Measurements from ENCODE around the gene IMPACT.
A peak's percentile ranks its signal among the peaks of the same experiment; 100 is the strongest.

The IMPACT gene

DNA sequence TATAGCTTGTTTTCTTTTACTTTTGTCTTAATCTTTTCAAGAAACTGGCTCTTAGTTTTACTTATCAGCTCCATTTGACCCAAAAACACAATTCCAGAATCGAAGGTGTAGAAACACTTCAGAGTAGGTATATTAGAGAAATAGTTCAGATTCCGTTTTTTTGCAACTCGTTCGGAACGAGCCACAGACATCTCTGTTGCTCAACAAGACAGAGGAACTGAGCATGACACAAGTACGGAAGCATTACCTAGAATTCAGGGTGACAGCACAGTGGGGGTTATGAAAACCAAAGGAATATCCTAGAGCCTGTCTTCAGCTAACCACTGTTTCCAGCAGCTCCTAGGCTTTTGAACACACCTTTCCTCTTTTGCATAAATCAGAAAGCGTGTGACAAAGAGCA lies 39.0 kb downstream of the IMPACT start:
- Histone ChIP-seq H3K36me3 (ENCODE audit: control insufficient read depth in 1 of 2, insufficient read depth in 2 of 2, low read length in 2 of 2) (no peaks in the 10 kb centered on the region), H2AK5ac (ENCODE audit: low read length) (no peak overlapping the region), H3K4ac (ENCODE audit: low read depth, low read length) (no peak overlapping the region), H3K79me1 (ENCODE audit: low read length) (no peaks in the 10 kb centered on the region), H2AFZ (ENCODE audit: insufficient read depth, low read length, poor library complexity) (no peak overlapping the region), H2BK5ac (ENCODE audit: low read depth, low read length, poor library complexity) (no peak overlapping the region), H3K18ac (ENCODE audit: low read length) (no peak overlapping the region), H2BK120ac (ENCODE audit: insufficient read depth, low read length, poor library complexity) (no peak overlapping the region), H3K4me3 (ENCODE audit: low read depth, low read length) (no peak overlapping the region), H3K9me3 (ENCODE audit: insufficient read depth, low read depth, low read length) (no peaks in the 10 kb centered on the region), H3K79me2 (ENCODE audit: control insufficient read depth, insufficient read depth, low read length, poor library complexity) (no peaks in the 10 kb centered on the region), H3K14ac (ENCODE audit: low read length) (no peak overlapping the region), H2BK12ac (ENCODE audit: low read length) (no peak overlapping the region), H3K27ac (ENCODE audit: low read depth, low read length) (no peak overlapping the region), H3K4me2 (ENCODE audit: low read length) (no peak overlapping the region), H3K4me1 (ENCODE audit: control insufficient read depth in 1 of 2, insufficient read depth in 2 of 2, low read length in 2 of 2) (no peaks in the 10 kb centered on the region), H4K8ac (ENCODE audit: low read depth, low read length) (no peak overlapping the region), H3K9ac (ENCODE audit: low read length) (no peak overlapping the region), H3K27me3 (ENCODE audit: insufficient read depth, low read length) (no peaks in the 10 kb centered on the region), H3K23ac (ENCODE audit: low read length) (no peak overlapping the region), H4K91ac (ENCODE audit: low read depth, low read length) (no peak overlapping the region), H4K12ac (ENCODE audit: low read depth, low read length) (no peak overlapping the region)
- peak in 1 of 2 donors; percentile 62 for DNase-seq
- WGBS (ENCODE audit: extremely low coverage, insufficient coverage, insufficient read length), result no CpG with 5 or more reads among the region's 7 CpGs

DNA sequence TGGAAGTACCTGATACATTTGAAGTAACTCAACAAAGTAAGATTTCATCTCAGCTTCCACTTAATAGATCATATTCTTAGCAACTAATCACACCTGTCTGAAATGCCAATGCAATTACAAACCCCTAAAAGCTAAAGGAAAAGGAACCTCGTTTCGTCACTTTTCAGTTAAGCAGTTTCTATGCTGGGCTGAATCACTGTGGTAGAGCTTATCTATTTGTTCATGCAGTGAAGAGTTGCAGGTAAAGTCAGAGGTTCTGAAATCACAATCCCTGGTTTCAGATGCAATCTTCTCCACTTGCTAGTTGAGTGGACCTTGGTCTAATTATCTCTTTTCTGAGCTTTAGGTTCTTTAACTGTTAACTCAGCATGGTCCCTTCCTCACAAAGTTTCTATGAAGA lies 40.3 kb downstream of the IMPACT start:
- Histone ChIP-seq H2BK12ac (ENCODE audit: low read length) (no peak overlapping the region), H4K8ac (ENCODE audit: low read depth, low read length) (no peak overlapping the region), H3K36me3 (ENCODE audit: control insufficient read depth in 1 of 2, insufficient read depth in 2 of 2, low read length in 2 of 2) (no peaks in the 10 kb centered on the region), H3K27ac (ENCODE audit: low read depth, low read length) (no peak overlapping the region), H3K14ac (ENCODE audit: low read length) (no peak overlapping the region), H2AK5ac (ENCODE audit: low read length) (no peak overlapping the region), H3K4me2 (ENCODE audit: low read length) (no peak overlapping the region), H3K23ac (ENCODE audit: low read length) (no peak overlapping the region), H2BK5ac (ENCODE audit: low read depth, low read length, poor library complexity) (no peak overlapping the region), H3K4me1 (ENCODE audit: control insufficient read depth in 1 of 2, insufficient read depth in 2 of 2, low read length in 2 of 2) (no peaks in the 10 kb centered on the region), H3K79me2 (ENCODE audit: control insufficient read depth, insufficient read depth, low read length, poor library complexity) (no peaks in the 10 kb centered on the region), H3K27me3 (ENCODE audit: insufficient read depth, low read length) (no peaks in the 10 kb centered on the region), H3K18ac (ENCODE audit: low read length) (no peak overlapping the region), H4K91ac (ENCODE audit: low read depth, low read length) (no peak overlapping the region), H3K4ac (ENCODE audit: low read depth, low read length) (no peak overlapping the region), H2BK120ac (ENCODE audit: insufficient read depth, low read length, poor library complexity) (no peak overlapping the region), H4K12ac (ENCODE audit: low read depth, low read length) (no peak overlapping the region), H2AFZ (ENCODE audit: insufficient read depth, low read length, poor library complexity) (no peak overlapping the region), H3K9me3 (ENCODE audit: insufficient read depth, low read depth, low read length) (no peaks in the 10 kb centered on the region), H3K4me3 (ENCODE audit: low read depth, low read length) (no peak overlapping the region), H3K79me1 (ENCODE audit: low read length) (no peaks in the 10 kb centered on the region), H3K9ac (ENCODE audit: low read length) (no peak overlapping the region)
- no CpG with 5 or more reads among the region's 2 CpGs for WGBS (ENCODE audit: extremely low coverage, insufficient coverage, insufficient read length)
- DNase-seq, result no peak

- H3K36me3 ChIP-seq (ENCODE audit: control insufficient read depth in 1 of 2, insufficient read depth in 2 of 2, low read length in 2 of 2), result no peaks in the 10 kb centered on the region
- H3K27ac ChIP-seq (ENCODE audit: low read depth, low read length), result no peak overlapping the region
- no peaks in the 10 kb centered on the region for H3K79me2 ChIP-seq (ENCODE audit: control insufficient read depth, insufficient read depth, low read length, poor library complexity)
- H3K23ac ChIP-seq (ENCODE audit: low read length), result no peak overlapping the region
- H3K79me1 ChIP-seq (ENCODE audit: low read length), result no peaks in the 10 kb centered on the region
- no peak overlapping the region for H3K9ac ChIP-seq (ENCODE audit: low read length)
- H4K12ac ChIP-seq (ENCODE audit: low read depth, low read length), result no peak overlapping the region
- no peak for DNase-seq
- WGBS (ENCODE audit: extremely low coverage, insufficient coverage, insufficient read length), result no CpG with 5 or more reads among the region's 3 CpGs
- no peak overlapping the region for H3K4me2 ChIP-seq (ENCODE audit: low read length)
- peaks cover 0 to 2% of the 10 kb centered on the region in 2 experiments for H3K4me1 ChIP-seq (ENCODE audit: control insufficient read depth in 1 of 2, insufficient read depth in 2 of 2, low read length in 2 of 2)
- no peaks in the 10 kb centered on the region for H3K27me3 ChIP-seq (ENCODE audit: insufficient read depth, low read length)
- H3K4ac ChIP-seq (ENCODE audit: low read depth, low read length), result no peak overlapping the region
- no peak overlapping the region for H3K4me3 ChIP-seq (ENCODE audit: low read depth, low read length)
- no peak overlapping the region for H2AK5ac ChIP-seq (ENCODE audit: low read length)
- no peaks in the 10 kb centered on the region for H3K9me3 ChIP-seq (ENCODE audit: insufficient read depth, low read depth, low read length)
- H2AFZ ChIP-seq (ENCODE audit: insufficient read depth, low read length, poor library complexity), result no peak overlapping the region
- H2BK5ac ChIP-seq (ENCODE audit: low read depth, low read length, poor library complexity), result no peak overlapping the region
- no peak overlapping the region for H4K8ac ChIP-seq (ENCODE audit: low read depth, low read length)
- no peak overlapping the region for H3K14ac ChIP-seq (ENCODE audit: low read length)
- H3K18ac ChIP-seq (ENCODE audit: low read length), result no peak overlapping the region
- no peak overlapping the region for H4K91ac ChIP-seq (ENCODE audit: low read depth, low read length)
- no peak overlapping the region for H2BK12ac ChIP-seq (ENCODE audit: low read length)
- H2BK120ac ChIP-seq (ENCODE audit: insufficient read depth, low read length, poor library complexity), result no peak overlapping the region
Measured at GRCh38 chr18:24470022-24470618, 43.6 kb downstream of the IMPACT start.

- H4K12ac ChIP-seq (ENCODE audit: low read depth, low read length), result no peak overlapping the region
- no CpG with 5 or more reads among the region's 7 CpGs for WGBS (ENCODE audit: extremely low coverage, insufficient coverage, insufficient read length)
- no peaks in the 10 kb centered on the region for H3K27me3 ChIP-seq (ENCODE audit: insufficient read depth, low read length)
- no peak for DNase-seq
- H3K4ac ChIP-seq (ENCODE audit: low read depth, low read length), result no peak overlapping the region
- no peak overlapping the region for H3K9ac ChIP-seq (ENCODE audit: low read length)
- H2BK5ac ChIP-seq (ENCODE audit: low read depth, low read length, poor library complexity), result no peak overlapping the region
- H3K79me2 ChIP-seq (ENCODE audit: control insufficient read depth, insufficient read depth, low read length, poor library complexity), result no peaks in the 10 kb centered on the region
- no peak overlapping the region for H2AK5ac ChIP-seq (ENCODE audit: low read length)
- H2AFZ ChIP-seq (ENCODE audit: insufficient read depth, low read length, poor library complexity), result no peak overlapping the region
- no peaks in the 10 kb centered on the region for H3K9me3 ChIP-seq (ENCODE audit: insufficient read depth, low read depth, low read length)
- no peak overlapping the region for H2BK120ac ChIP-seq (ENCODE audit: insufficient read depth, low read length, poor library complexity)
- H3K18ac ChIP-seq (ENCODE audit: low read length), result no peak overlapping the region
- no peak overlapping the region for H4K8ac ChIP-seq (ENCODE audit: low read depth, low read length)
- H3K23ac ChIP-seq (ENCODE audit: low read length), result no peak overlapping the region
- no peak overlapping the region for H3K27ac ChIP-seq (ENCODE audit: low read depth, low read length)
- H3K14ac ChIP-seq (ENCODE audit: low read length), result no peak overlapping the region
- H3K79me1 ChIP-seq (ENCODE audit: low read length), result no peaks in the 10 kb centered on the region
- H2BK12ac ChIP-seq (ENCODE audit: low read length), result no peak overlapping the region
- H3K4me3 ChIP-seq (ENCODE audit: low read depth, low read length), result no peak overlapping the region
- no peaks in the 10 kb centered on the region for H3K36me3 ChIP-seq (ENCODE audit: control insufficient read depth in 1 of 2, insufficient read depth in 2 of 2, low read length in 2 of 2)
- peaks cover 0 to 2% of the 10 kb centered on the region in 2 experiments for H3K4me1 ChIP-seq (ENCODE audit: control insufficient read depth in 1 of 2, insufficient read depth in 2 of 2, low read length in 2 of 2)
- H3K4me2 ChIP-seq (ENCODE audit: low read length), result no peak overlapping the region
- no peak overlapping the region for H4K91ac ChIP-seq (ENCODE audit: low read depth, low read length)
Measured at GRCh38 chr18:24470805-24471204, 44.3 kb downstream of the IMPACT start.

All from trophoblast cell (in vitro differentiated cells and primary cell).